Hematopoietic multipotent progenitor cell treated with erythropoietin and hydrocortisone succinate and interleukin-3 and kit ligand, for 6 days (in vitro differentiated cells): Measurements from ENCODE around the gene NFKBIL1.

Experiments
- DNase-seq: peaks from one replicate; pipeline ENCODE4 v3.0.0-alpha.2; 2015

NFKBIL1 gene

GRCh38 chr6:31534521-31535040, 12.8 kb upstream of the NFKBIL1 start:
- DNase-seq = no peak

GRCh38 chr6:31535538-31536324, 11.7 kb upstream of the NFKBIL1 start:
- no peak for DNase-seq

- no peak for DNase-seq
Measured at GRCh38 chr6:31538805-31539400, 8.5 kb upstream of the NFKBIL1 start.

DNA sequence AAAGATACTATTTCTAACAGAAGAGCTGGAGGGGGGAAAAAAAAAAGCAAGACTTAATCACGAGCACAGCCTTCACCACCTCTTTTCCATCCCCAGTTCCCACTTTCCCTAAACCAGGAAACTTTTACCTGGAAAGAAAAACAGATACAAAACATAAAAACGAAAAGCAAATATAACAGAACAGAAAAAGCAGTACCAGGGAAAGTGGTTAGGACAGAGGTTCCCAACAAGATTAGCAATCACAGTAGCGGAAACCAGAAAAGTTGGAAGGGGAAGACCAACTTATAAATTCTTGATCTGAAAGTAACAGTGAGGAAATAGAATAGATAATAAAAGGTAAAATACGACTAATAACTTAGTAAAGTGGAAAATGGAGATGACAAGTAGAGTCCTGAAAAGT, 6.8 kb upstream of the NFKBIL1 start:
- no peak for DNase-seq

- DNase-seq = peak; percentile 90
Measured at GRCh38 chr6:31541059-31541657, 6.2 kb upstream of the NFKBIL1 start.

DNA sequence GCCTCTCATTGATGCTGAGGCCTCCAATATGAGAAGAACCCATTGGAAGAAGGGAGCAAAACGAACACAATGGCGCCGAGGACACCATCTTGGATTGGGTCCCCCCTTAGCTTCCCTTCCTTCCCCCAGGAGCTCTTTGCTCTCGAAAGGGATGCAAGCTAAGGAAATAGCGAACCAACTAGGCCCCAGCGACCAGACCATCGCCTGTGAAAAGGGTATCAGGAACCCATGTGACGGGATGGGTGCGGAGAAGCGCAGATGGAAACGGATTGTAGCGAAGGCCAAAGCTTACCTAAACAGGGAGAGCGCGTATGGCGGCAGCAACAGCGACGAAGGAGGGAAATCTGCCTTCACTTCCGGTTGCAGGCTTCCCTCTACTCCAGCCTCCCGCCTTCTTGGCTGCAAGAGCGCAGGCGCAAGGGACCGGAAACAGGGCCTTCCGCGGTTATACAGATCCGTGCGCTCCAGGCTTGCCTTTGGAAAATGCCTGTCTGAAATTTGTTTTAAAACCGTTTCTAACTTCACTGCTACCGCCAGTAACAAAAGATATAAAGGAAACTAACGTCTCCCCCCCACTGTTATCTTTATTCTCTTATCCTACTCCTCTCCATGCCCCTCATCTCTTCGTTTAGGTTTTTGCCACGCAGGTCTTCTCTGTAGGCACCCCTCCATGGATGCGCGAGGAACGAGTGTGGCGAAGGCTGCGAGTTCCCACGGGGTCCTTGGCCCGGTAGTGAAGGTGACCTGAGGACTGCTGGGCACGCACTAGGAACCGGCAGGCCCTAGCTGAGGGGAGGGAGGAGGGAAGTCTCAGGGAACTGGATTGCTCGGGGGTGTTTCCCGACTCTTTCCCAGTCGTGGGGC, 5.5 kb upstream of the NFKBIL1 start, which contains the start of gene DDX39B:
Gene DDX39B, minus strand, starts transcription at position 346 of the 864 bp plus-strand sequence. CDS start 1,471 bp downstream, outside the sequence.
- DNase-seq = peak; percentile 99

- DNase-seq = no peak
Measured at GRCh38 chr6:31543639-31544038, 3.8 kb upstream of the NFKBIL1 start.

GRCh38 chr6:31544676-31545075, 2.7 kb upstream of the NFKBIL1 start:
- DNase-seq = no peak

GRCh38 chr6:31545291-31545690, 2.1 kb upstream of the NFKBIL1 start:
- no peak for DNase-seq

DNA sequence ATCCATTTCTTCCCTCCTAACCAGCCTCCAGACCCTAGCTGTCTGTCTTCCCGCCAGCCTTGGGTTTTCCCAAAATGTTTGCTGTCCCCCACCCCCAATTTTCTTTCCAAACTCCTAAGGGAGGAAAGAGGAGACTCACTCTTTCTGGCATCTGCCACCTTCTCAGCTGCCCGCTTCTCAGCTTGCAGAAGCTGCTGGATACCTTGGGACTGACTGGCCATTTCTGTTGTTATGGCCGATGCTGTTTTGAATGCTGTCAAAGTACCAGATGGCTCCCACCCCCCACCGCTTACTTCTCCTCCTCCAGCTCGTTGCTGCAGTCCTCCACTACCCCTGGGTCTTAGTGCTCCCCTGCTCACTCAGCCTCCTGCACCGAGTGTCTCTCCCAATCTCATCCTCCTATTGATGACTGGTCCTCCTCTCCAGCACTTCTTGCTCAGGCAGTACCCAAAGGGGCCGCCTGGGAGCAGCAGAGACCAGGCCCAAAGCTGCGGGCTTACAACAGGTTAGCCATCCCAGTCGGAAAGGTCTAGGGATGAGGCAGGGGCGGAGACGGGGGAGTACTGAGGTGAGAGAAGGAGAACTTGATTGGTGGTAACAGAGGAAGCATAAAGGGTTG, 960 bp upstream of the NFKBIL1 start, which contains the start of gene ATP6V1G2:
Gene ATP6V1G2, minus strand, starts transcription at position 270 of the 619 bp plus-strand sequence. Its CDS starts 49 bp downstream, at position 221.
- peak; percentile 92 for DNase-seq

DNA sequence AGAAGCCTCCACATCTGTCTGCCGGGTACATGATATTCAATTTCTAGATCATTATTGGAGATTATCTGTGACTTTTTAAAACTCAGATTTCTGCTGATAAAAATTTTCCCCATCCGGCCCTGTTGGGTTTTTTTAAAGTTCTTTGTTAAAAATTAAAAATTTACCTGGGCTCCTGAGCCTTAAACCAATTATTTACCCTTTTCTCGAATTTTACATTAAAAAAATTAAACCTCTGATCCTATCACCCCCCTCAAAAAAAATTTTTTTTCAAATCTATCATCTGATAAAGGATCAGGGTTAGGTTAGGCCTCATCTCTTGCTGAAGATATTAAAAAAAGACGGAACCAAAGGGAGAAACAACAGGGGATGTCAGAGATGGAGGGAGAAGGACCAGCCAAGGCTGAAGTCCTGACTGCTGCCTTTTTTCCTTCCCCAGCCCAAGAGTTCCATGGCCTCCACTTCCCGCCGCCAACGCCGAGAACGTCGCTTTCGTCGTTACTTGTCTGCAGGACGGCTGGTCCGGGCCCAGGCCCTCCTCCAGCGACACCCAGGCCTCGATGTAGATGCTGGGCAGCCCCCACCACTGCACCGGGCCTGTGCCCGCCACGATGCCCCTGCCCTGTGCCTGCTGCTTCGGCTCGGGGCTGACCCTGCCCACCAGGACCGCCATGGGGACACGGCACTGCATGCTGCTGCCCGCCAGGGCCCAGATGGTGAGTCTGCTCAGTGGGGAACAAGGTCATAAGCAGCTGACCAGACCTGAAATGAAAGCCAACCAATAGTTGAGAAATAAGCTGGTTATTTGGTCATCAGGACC, 527 bp downstream of the NFKBIL1 start:
- DNase-seq = no peak

- no peak for DNase-seq
Measured at GRCh38 chr6:31548544-31548873, 1.1 kb downstream of the NFKBIL1 start.

DNA sequence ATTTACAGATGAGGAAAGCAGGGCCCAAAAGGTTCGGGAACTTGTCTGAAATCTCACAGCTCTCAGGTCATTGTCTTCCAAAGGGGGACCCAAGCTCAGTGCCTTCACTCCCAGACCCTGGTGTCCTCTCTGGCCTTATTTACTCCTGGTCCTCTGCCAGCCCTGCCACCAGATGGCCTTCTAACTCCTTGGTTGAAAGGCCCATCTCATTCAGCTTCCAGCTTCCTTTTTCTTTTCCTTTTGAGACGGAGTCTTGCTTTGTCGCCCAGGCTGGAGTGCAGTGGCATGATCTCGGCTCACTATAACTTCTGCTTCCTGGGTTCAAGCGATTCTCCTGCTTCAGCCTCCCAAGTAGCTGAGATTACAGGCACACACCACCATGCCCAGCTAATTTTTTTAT, 4.0 kb downstream of the NFKBIL1 start:
- peak; percentile 91 for DNase-seq

DNA sequence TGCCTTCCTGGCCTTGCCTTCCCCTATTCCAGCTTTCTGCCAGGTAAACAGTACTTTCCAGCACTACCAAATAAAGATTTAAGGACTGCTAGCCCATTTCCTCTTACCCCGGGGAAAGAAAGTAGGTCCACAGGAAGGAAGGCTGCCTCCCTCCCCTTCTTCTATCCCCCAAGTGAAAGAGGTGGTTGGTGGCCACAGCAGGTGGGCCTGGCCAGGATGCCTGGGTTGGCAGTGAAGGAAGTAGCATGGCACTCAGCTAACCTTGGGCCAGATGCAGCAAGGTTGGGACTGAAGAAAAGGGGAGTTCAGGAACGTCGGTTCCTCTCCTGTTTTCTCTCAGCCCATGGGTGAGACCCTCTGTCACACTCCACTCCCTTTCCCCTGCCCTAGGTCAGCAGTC, 8.9 kb downstream of the NFKBIL1 start:
- DNase-seq = no peak

GRCh38 chr6:31557443-31558317, 10.3 kb downstream of the NFKBIL1 start:
- no peak for DNase-seq

- DNase-seq = no peak
Measured at GRCh38 chr6:31558318-31558625, 10.9 kb downstream of the NFKBIL1 start.

- peak; percentile 84 for DNase-seq
Measured at GRCh38 chr6:31558631-31559500, 11.5 kb downstream of the NFKBIL1 start.

DNA sequence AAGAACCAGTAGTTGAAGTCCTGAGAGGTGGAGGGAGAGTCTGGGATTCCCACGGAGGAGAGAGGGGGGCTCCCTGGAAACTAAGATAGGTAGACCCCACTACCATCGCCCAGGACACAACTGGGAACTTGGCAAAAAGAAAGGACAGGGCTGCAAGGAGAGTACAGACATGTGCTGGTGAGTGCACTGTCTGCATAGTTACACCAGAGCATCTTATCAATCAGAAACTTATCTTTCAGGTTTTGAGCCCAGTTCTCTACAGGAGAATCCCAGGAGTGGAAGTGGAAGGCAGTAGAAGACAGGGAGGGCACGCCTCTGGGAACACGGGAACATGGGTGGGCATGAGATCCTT, 12.2 kb downstream of the NFKBIL1 start:
- DNase-seq = no peak

GRCh38 chr6:31559958-31560696, 12.7 kb downstream of the NFKBIL1 start:
- DNase-seq = peak; percentile 75
